ENCODE data around the gene BET1.

The BET1 gene

DNA sequence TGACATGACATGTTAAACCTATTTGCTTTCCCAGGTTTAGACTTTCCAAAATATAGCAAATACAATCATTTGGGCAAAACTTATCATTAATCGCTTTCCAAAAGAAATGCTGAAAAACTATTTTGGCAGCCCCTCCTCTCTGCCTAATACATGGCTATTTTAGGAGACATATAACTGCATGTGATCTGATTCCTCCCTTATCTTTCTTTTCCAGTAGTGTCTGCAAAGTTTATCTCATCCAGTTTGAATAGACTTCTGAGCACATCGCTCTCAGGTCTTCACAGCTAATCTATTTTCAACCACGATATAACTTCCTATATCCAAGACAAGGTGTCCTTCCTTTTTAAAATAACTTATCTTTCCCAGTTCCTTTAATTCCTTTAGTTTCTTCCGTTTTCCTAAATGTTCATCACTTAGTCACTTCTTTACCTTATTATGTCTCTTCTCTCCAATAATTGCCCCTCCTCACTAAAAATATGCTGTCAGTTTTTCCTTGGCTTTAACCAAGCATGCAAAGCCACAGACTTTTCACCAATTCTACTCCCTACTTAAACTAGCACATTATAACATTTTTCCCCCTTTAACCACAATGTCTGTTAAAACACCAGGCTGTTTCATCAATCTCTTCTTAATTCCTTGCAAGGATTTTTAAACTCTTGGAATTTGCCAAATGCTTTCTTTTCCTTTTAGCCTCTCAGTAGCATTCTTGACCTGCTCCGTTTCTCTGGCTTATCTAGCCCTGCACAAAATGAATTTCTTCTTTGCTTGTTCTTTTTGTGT, 58.2 kb downstream of the BET1 start:
- TF ChIP-seq, protein P1, sequence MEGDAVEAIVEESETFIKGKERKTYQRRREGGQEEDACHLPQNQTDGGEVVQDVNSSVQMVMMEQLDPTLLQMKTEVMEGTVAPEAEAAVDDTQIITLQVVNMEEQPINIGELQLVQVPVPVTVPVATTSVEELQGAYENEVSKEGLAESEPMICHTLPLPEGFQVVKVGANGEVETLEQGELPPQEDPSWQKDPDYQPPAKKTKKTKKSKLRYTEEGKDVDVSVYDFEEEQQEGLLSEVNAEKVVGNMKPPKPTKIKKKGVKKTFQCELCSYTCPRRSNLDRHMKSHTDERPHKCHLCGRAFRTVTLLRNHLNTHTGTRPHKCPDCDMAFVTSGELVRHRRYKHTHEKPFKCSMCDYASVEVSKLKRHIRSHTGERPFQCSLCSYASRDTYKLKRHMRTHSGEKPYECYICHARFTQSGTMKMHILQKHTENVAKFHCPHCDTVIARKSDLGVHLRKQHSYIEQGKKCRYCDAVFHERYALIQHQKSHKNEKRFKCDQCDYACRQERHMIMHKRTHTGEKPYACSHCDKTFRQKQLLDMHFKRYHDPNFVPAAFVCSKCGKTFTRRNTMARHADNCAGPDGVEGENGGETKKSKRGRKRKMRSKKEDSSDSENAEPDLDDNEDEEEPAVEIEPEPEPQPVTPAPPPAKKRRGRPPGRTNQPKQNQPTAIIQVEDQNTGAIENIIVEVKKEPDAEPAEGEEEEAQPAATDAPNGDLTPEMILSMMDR (IDR thresholded peaks at IDR 0.05; ENCODE audit: low read depth, low read length) = no peak
- no peak overlapping the region for H3K4me3 ChIP-seq (ENCODE audit: low read depth, low read length)

DNA sequence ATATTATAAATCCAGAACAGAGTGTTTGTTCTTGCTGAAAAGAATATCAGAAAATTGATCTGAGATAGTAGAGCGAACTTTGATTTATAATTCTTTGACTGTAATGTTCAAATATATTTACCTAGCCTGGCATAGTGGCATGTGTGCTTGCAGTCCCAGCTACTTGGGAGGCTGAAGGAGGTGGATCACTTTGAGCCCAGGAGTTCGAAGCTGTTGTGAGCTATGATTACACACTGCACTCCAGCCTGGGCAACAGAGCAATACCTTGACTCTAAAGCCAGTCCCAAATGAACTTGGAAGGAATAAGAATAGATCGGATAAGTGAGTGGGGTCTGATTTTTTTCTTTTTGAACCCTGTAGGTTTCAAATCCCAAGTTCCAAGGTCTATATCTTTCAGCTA, 59.1 kb downstream of the BET1 start:
- H3K4me3 ChIP-seq (ENCODE audit: low read depth, low read length) = no peak overlapping the region
- TF ChIP-seq, protein P1 (IDR thresholded peaks at IDR 0.05; ENCODE audit: low read depth, low read length) = no peak

DNA sequence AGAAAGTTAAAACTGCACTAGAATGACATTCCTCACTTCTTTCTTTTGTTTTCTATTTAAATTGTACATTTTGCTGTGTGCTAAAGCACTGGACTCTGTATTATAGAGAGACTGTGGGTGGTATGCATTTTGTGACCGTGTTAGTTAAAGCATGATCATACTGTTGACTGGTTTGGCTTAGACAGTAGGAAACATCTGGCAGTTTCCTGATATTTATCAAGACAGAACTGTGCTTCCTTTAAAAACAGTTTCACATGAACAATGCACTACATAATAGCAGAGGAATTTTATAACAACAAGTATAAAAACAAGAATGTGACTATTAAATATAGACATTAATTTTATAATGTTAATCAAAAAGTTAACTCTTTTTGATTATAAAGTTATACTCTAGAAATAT, 59.5 kb downstream of the BET1 start:
- no peak overlapping the region for H3K4me3 ChIP-seq (ENCODE audit: low read depth, low read length)
- TF ChIP-seq, protein P1 (IDR thresholded peaks at IDR 0.05; ENCODE audit: low read depth, low read length) = no peak

DNA sequence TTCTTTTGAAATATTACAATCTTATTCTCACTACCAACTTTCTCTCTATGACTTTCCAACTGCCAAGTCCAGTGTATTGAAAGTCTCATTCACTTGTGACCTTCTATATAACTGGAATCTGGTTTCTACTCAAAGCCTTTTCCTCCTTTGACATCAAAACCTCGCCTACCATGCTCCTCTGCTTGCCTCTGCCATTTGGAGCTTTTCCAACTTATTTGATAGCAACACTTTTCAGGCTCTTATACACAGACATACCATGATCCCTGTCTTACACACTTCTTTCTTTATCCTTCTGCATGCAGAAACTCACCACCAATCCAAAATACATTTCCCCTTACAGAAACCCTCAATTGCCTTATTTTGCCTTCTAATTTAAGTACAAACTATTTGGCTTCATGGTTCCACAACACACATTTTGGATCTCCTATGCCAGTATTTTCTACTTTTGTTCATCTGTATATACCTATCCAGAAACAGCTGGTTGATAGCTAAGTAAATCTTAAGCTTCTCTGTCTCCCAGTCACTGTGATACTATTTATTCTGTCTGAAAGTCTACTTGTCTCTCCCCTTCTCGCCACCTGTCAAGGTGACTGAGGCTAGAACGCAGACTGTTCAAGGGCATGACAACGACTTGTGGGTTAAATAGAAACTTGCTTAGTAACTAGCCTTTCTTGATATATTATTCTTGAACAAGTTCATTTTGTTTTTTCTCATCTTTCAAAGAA, 60.2 kb downstream of the BET1 start:
- H3K4me3 ChIP-seq (ENCODE audit: low read depth, low read length) = no peak overlapping the region
- TF ChIP-seq, protein P1 (IDR thresholded peaks at IDR 0.05; ENCODE audit: low read depth, low read length) = no peak
